HG02588 (cell line): Measurements from ENCODE around the gene PACRG.

ENCODE experiments used
- ATAC-seq: cut with Tn5 transposase; IDR thresholded peaks from one replicate; pipeline ENCODE4 v1.9.1; 2021; ENCODE audit warnings: mild to moderate bottlenecking, moderate library complexity; ENCODE audit not compliant: unreplicated experiment

Gene PACRG

DNA sequence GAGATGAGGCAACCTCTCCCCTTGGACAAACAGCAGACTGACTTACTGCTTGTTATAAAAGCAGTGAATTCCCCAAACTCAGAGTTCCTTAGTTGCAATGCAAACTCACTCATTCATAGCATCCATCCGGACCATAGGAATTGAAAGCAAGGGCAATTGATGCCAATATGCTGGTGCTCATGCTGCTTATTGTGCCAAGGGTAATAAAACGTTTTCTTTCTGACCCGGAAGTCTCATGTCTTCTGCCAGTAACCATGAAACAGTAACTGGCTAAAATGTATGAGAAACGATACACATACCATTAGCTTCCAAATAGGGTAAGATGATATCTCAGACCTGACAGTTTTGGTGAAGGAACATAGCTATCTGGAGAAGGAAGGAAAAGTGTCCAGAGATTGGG, 18.3 kb upstream of the PACRG start:
- no peak for ATAC-seq

DNA sequence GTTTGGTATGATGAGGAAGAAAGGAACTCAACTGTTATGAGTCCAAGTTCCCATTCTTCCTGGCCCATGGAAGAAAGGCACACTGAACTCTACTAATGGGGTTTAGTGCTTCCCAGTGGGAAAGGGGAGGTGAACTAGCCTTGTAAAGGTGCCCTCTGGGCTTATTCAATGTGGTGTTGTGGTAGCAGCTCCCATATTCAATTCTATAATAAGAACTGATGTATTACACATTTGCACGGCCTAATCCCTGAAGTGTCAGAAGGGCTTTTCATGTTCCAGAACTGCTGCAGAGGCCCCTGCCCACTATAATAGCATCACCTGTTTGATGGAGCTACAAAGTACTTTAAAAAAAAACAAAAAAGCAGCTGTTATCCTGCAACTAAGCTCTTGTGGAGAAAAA, 17.4 kb upstream of the PACRG start:
- ATAC-seq = no peak

DNA sequence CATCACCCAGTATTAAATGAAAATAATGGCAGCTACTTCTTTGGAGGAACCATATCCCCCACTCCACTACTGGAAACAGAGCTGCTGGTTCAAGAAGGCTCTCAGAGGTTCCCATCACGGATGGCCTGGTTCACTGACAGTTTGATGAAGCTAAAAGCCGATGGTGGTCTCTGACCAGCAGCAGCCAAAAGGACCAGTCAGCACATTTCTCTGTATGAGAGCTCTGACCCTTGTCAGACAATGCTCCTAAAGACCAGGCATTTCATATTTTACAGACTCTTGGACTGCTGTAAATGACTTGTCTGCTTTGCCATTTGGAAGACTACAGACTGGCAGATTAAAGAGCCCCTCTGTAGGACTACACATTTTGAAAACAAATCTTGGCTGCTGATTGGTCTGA, 16.8 kb upstream of the PACRG start:
- no peak for ATAC-seq

DNA sequence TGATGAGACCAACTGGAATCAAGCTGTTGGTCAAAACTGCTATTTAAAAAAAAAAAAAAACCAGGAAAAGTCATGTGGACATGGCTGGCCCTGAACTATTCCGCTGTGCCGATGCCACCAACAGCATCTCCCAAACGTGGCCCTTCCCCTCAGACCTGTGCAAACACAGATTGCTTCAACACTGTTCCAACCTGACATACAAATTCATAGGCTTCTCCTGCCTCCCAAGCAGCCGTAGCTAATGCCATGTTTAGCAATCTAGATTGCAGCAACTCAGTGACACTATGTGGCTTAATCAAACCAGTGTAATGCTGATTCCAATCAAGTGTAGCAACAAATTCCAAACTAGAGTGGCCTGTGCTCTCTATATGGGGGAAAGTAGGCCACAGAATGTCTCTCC, 16.4 kb upstream of the PACRG start:
- no peak for ATAC-seq

DNA sequence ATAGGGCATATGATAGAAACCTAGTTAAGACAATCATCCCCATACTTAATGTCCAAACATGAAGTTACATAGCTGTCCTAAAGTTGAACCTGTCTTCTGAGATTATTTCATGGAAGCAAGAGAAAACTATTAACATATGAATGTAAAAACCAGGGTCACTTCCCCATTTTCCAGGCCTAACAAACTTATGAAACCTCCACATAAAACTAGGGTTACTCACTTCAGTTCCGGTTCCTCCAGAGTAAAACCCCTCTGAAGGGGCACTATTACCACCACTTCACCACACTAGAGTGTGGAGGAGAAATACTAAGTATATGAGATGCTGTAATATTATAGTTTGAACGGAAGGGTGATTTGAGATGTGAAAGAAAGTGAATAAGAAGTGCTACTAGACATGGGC, 15.1 kb upstream of the PACRG start:
- ATAC-seq = no peak

DNA sequence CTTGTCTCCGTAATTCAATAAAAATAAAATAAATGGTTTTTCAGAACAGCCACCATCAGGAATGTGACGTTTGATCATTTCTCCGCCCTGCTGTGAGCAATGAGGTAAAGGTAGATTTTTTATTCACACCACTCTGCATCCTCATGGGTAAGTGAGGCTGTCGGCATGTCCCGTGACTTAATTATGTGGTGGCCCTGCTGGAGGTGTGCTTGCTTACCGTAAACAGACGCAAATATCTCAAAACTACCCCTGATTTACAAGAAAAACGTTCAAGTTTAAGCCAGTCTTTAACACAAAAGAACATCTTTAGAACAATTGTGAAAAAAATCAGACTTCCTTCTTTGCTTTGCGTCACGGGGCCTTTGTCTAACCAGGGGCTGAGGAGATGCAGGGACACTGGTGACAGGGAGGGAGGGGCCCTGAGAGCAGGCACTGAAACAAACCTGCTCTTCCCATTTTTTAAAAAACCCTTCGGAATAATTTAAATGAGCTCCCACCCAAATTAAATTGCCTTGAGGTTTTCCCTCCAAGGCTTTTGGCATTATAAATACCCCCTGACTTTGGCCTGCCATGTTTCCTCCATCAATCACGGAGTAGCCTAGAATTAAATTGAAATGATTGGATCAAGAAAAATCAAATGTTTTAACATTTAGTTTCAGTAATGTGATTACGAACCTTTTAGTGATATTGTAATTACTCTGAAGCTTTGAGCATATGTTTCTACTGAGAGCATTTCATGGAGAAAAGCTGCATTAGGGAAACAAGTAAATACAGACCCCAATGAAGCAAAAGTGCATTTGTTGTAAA, 13.6 kb upstream of the PACRG start:
- ATAC-seq = no peak

DNA sequence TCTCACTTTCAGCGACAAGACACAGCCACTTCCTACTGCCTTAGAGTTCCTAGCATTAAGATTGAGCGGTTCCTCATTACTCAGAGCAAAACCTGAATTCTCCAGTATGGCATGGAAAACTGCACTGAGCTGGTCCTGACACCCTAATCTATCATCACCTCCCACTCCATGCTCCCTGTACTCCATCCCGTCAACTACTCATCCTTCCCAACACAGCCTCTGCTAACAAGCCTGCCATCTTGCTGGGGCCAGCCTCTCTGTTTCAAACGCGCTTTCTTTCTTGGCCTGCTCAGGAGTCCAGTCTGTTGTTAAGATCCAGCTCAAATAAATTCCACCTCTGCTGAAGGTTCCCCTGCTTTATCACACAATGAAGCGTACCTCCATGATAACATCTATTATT, 12.2 kb upstream of the PACRG start:
- ATAC-seq = no peak

DNA sequence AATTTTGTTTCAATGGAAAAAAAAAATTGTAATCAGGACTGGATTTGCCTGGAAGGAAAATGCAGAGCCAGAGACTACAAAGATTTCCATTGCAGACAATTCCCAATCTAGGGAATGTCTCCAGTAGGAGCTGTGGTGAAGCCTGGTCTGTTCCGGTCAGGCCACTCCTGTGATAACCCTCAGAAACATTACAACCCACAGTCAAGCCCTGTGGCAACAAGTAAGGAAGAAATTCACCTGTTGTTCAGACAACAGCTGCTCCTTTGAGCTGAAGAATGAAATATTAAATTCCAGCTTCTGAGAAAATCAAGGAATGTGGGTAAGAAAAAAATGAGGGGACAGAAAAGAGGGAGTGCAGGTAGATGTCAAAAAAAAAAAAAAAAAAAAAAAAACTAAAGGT, 8.2 kb upstream of the PACRG start:
- no peak for ATAC-seq

DNA sequence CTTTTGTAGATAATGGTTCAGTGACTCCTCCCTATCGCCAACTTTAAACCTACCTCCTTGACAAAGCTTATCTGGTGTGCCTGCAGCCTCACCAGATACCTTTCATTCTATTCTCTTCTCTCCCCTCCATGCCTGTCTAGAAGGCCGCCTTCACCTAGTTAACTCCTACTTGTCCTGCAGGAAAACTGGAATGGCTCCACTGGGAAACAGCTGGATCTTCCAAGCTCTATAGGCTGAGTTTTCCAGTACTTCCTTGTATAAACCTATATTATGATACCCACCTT, 6.4 kb upstream of the PACRG start:
- no peak for ATAC-seq

DNA sequence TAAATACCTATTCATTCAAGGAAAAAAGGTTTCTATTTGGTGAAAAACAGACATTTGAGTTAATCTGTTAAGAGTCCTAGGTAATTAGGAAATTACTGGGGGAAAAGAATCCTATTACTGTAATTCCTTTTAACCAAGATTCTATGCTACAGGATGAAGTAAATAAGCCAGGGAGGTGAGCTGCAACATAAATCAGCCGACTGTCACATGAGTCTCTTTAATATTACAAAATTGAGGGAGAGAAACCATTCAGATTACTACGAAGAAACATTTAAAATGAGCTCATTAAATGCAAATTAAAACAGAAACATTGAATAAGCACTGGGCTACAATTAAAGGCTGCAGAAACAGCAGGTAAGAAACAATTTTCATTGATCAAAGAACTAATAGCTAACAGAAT, 5.5 kb upstream of the PACRG start:
- no peak for ATAC-seq

DNA sequence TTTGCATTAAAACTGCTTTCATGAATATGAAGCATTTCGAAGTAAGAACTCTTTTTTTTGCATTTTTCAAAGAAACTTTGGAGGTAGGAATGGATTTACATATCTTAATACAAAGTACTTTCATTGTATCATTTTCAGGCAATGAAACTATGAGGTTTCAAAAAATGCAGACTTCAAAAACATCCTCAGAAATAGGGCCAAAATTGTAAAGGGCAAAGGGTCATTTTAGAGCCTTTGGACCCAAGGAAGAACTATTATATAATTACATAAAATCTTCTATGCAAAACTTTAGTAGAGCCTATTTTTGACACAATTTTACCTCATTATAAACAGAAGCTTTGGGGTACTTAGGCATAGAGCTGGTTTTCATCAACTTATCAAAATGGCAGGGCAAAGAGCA, 5.1 kb upstream of the PACRG start:
- no peak for ATAC-seq

DNA sequence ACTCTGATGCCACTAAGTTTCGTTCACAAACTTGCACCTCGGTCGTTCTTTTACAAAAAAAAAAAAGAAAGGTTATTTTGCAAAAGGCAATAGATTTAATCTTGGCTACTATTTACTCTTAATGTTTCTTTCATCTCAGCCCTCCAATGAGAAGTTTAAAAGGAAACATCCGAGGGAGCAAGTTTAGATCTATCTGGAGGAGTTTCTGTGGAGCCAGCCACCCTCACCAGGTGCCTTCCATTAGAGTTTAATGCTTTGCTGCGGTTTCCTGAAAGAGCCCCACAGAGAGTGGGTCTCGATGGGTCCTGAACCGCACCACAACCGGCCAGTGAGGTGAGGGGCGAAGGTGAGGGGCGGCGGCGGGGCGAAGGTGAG, 840 bp upstream of the PACRG start:
- peak; percentile 2 for ATAC-seq

DNA sequence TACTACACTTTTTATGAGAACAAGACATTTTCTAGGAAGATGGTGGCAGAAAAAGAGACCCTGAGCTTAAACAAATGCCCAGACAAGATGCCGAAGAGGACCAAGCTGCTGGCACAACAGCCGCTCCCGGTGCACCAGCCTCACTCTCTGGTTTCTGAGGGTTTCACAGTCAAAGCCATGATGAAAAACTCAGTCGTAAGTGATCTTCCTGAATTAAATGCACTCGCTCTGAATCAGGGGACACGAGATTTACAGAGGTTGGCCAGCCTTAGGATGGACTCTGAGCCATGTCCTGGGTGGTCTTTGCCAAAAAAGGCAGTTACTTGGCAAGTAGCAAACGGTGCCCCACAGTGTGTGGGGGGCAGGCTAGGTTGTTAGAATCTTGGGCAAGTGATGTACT, 423 bp downstream of the PACRG start:
- ATAC-seq = no peak

DNA sequence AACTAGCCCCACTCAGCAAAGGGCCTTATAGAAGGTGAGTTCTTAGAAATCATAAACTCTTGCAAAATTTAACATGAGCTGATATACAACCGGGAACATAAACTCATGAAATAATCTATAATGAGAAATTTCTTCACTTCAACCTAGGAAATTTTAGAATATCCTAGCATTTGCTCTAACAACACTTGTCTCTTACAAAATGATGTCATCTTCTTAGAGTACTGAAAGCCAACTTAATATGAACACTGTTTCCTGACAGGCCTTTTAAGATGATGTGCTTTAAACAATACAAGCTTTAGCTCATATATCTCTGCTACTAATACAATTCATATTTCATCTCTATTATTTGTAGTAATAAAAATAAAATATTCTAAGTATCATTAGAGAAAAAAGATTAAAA, 932 bp downstream of the PACRG start:
- no peak for ATAC-seq

DNA sequence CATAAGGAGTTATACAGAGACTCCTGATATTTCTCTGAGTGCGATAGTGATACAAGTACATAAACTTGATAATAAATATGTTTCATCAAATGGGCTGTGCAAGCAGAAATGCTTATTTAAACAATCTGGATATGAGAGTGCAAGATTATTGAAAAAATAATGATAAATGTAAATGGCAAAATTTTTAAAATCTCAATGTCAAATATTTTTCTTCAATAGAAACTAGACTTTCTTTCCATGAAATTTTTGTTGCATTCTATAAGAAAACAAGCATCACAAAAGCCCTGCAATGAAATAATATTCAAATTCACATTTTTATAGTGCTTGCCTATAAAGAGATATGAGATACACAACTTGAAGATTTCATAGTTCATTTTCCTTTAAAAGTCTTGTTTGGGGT, 2.7 kb downstream of the PACRG start:
- ATAC-seq = no peak

DNA sequence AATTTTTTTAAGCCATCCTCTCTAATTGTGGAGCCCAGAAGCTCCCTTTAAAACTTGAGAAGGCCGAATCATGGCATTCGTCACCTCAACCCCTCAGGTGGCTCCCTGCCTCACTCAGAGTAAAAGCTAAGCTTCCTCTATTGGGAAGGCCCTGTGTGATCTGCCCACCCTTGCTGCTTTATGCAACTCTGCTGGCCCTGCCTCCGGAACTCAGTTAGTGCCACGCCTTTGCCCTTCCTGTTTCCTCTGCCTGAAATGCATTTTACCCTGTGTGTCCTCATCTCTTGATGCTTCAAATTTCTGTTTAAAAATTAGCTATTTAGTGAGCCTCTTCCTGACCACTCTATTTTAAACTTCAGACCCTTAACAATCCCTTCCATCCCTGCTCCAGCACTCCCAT, 5.7 kb downstream of the PACRG start:
- no peak for ATAC-seq

DNA sequence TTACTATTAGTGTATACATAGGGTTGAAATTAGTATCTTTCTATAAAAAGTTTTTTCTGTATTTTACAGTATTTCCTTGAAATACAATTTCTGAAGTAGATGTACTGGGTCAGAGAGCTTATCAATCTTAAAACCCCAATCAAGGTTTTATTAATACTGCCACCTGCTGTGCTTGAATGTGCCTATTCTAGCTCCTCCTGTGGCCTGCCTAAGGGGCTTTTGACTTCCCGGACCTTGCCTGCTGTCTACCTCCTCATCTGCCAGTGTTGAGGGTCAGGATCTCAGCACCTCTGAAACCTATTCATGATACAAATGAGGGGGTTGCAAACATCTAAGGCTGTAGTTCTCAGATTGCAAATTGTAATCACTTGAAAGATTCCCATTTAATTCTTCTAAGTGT, 9.2 kb downstream of the PACRG start:
- ATAC-seq = no peak

DNA sequence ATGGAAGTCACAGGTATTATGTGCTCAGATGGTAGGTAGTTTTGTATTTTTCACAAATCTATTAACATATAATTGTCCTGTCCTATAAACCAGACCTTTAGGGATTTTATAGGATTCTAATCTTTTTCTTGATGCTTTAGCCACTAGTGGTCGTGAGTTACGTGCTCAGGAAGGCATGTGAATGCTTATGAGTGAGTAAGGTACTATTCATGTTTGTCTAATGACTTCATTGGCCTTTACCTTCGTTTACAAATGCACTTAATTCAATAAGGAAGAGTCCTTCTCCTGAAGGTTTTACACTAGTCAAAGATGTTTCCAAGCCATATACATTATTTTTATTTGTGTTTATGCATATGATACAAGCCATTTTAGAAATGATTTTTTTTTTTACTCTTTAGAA, 23.0 kb downstream of the PACRG start:
- no peak for ATAC-seq

DNA sequence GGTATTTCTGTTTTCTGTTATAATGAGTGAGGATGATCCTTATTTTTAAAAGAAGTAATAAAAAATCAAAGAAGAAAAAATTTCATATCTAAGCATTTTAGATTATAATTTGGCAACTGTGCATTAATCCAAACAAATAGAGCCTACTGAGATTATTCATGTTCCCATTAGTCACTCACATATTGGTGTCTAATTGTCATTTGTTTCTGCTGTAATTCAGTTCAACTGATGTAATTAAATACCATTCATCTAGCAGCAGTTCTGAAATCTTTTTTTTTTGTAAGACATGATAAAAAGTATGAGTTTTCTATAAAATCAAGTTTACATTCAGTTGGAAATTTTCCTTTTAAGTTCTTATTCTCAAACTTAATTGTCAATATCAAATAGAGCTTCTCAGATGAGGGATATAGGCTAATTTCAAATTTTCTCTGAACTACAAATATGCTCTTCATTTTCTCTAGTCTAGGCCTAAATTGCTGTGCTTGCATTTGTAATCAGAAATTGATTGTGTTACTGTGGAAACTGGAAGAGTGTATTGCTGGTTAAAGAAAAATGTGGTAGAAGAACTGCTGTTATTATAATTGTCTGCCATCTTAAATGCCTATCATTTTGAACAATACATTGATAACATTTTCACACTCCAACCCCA, 23.6 kb downstream of the PACRG start:
- no peak for ATAC-seq

DNA sequence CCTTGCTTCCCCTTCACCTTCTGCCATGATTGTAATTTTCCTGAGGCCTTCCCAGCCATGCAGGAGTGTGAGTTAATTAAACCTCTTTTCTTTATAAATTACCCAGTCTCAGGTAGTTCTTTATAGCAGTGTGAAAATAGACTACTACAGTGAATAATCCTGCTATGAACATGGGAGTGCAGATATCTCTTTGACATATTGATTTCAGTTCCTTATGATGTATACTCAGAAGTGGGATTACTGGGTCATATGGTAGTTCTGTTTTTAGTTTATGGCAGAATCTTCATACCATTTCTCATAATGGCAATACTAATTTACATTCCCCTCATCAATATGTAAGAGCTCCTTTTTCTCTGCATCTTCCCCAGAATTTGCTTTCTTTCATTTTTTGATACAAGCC, 26.0 kb downstream of the PACRG start:
- no peak for ATAC-seq

DNA sequence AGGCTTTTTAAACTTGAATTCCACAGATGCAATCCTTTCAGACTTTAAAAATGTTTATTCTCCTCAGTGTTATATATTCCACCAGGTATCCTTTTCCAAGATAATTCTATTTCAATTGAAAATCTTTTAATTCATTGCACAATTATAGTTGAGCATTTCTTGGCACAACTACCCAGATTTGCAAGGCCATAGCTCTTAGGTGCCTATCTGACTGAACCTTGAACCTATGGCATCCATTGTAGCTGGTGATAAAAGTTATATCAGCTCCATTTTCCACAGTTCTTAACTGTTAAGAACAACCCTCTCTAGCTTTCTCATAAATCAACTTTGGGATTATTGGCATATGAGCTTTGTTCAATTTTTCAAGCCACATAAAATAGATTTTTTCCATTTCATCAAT, 42.4 kb downstream of the PACRG start:
- no peak for ATAC-seq

DNA sequence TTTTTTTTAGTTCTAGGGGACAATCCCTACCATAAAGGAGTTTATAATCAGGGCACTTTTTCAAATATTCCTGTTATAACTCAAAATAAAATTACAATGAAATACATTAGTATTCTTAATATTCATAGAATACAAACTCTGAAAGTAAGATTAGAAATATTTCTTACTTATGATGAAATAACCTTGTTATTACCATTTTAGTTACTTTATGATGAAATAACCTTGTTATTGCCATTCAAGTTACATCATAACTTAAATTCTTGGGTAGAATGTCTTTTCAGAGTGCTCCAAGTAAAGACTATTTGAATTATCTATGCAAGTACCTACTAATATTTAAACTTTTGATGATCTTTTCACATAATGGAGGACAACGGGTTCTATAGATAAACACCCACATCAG, 43.2 kb downstream of the PACRG start:
- ATAC-seq = no peak

DNA sequence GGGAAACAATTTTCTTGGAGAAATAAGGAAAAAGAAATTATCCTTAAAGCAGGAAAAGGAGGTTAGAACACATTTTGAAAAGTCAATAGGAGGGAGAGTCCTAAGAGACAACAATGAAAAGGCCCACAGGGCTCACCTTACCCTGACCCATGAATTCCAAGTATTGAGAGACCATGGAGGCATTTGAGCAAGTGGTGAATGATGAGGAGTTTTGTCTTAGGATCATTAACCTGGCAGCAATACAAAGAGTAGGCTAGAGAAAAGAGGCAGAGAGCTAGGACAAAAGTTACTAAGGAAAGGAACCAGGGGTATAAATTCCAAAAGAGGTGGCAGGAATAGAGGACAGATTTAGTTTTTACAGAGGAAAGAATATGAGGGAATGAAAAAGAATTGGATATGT, 44.7 kb downstream of the PACRG start:
- ATAC-seq = no peak
